CD14-positive monocyte (primary cell): ENCODE results near the gene GIMAP4. TPM values are rescaled to one million over a fixed set of nuclear protein-coding genes. Genes with fewer than 3 reads are reported as not detected.
A peak's percentile ranks its signal among the peaks of the same experiment; 100 is the strongest.

Experiments used
- DNase-seq, 3 donors: peaks; one replicate each; pipeline ENCODE4 v3.0.0-alpha.2; 2011 to 2022
- H2AFZ ChIP-seq: 2 replicates; pipeline ENCODE4 v1.6.0; 2012; ENCODE audit warnings: mild to moderate bottlenecking, low read depth, low read length, inconsistent platforms; ENCODE audit not compliant: insufficient read depth, poor library complexity, severe bottlenecking
- H3K27ac ChIP-seq, 2 donors: 1 replicate in 1 of 2; 2 replicates in 1 of 2; pipeline ENCODE4 v1.5.1; 2012 to 2013; ENCODE audit warnings: low read length in 2 of 2, control low read depth in 1 of 2, inconsistent platforms in 1 of 2, low read depth in 1 of 2, mild to moderate bottlenecking in 1 of 2
- H3K27me3 ChIP-seq, 2 donors: one replicate each; pipeline versions ENCODE4 v1.6.0 to v1.6.1; 2011 to 2013; ENCODE audit warnings: low read length in 2 of 2; ENCODE audit not compliant: control insufficient read depth in 2 of 2, insufficient read depth in 2 of 2
- H3K36me3 ChIP-seq, 2 donors: replicated peaks in 1 of 2; 1 replicate in 1 of 2; 2 replicates in 1 of 2; pipeline versions ENCODE4 v1.5.1 to v1.6.1; 2012 to 2013; ENCODE audit warnings: low read length in 2 of 2, control low read depth in 1 of 2, inconsistent platforms in 1 of 2, mild to moderate bottlenecking in 1 of 2; ENCODE audit not compliant: insufficient read depth in 2 of 2, control insufficient read depth in 1 of 2
- H3K4me1 ChIP-seq, 2 donors: 1 replicate in 1 of 2; 2 replicates in 1 of 2; pipeline versions ENCODE4 v1.5.1 to v1.6.1; 2012 to 2013; ENCODE audit warnings: low read length in 2 of 2, control low read depth in 1 of 2, inconsistent platforms in 1 of 2, mild to moderate bottlenecking in 1 of 2, moderate library complexity in 1 of 2; ENCODE audit not compliant: insufficient read depth in 2 of 2, control insufficient read depth in 1 of 2
- H3K4me2 ChIP-seq: replicated peaks from 2 replicates; pipeline ENCODE3; 2012; ENCODE audit warnings: low read length, moderate library complexity, mild to moderate bottlenecking; ENCODE audit not compliant: poor library complexity, severe bottlenecking; ENCODE audit errors: extremely low read depth
- H3K4me3 ChIP-seq, 3 experiments: fragments of 200-600 bp in 1 of 3; sonication (generic) in 1 of 3; replicated peaks in 1 of 3; 1 replicate in 2 of 3; 2 replicates in 1 of 3; pipeline ENCODE4 v1.5.1; 2011 to 2013; ENCODE audit warnings: low read length in 3 of 3, mild to moderate bottlenecking in 3 of 3, control low read depth in 2 of 3, low read depth in 2 of 3, inconsistent platforms in 1 of 3, moderate library complexity in 1 of 3
- H3K79me2 ChIP-seq: 2 replicates; pipeline ENCODE4 v1.6.0; 2012; ENCODE audit warnings: mild to moderate bottlenecking, control low read depth, inconsistent platforms, low read length, moderate library complexity; ENCODE audit not compliant: insufficient read depth
- H3K9ac ChIP-seq: 2 replicates; pipeline ENCODE4 v1.6.0; 2017; ENCODE audit warnings: low read length, mild to moderate bottlenecking; ENCODE audit not compliant: insufficient read depth, poor library complexity, severe bottlenecking
- H3K9me3 ChIP-seq, 2 donors: replicated peaks in 1 of 2; 1 replicate in 1 of 2; 2 replicates in 1 of 2; pipeline versions ENCODE4 v1.5.1 to v1.6.1; 2012 to 2013; ENCODE audit warnings: low read length in 2 of 2, control low read depth in 1 of 2; ENCODE audit not compliant: control insufficient read depth in 1 of 2, insufficient read depth in 1 of 2
- H4K20me1 ChIP-seq: 2 replicates; pipeline ENCODE4 v1.6.0; 2012; ENCODE audit warnings: mild to moderate bottlenecking, low read length, control low read depth, moderate library complexity; ENCODE audit not compliant: insufficient read depth
- H3K27ac Mint-ChIP-seq, 7 donors: one replicate each; pipeline ENCODE4 v1.8.0; 2020; ENCODE audit warnings: mild to moderate bottlenecking in 7 of 7, mixed read lengths in 7 of 7, moderate library complexity in 6 of 7, inconsistent platforms in 2 of 7
- H3K27me3 Mint-ChIP-seq, 3 donors: one replicate each; pipeline ENCODE4 v1.8.0; 2021 to 2022; ENCODE audit warnings: low read depth in 3 of 3, mild to moderate bottlenecking in 3 of 3, mixed read lengths in 3 of 3, moderate library complexity in 3 of 3, inconsistent platforms in 1 of 3
- H3K36me3 Mint-ChIP-seq, 2 donors: one replicate each; pipeline ENCODE4 v1.8.0; 2020; ENCODE audit warnings: mixed read lengths in 2 of 2, inconsistent platforms in 1 of 2, mild to moderate bottlenecking in 1 of 2
- H3K4me1 Mint-ChIP-seq: one replicate; pipeline ENCODE4 v1.8.0; 2020; ENCODE audit warnings: mild to moderate bottlenecking, mixed read lengths
- H3K4me3 Mint-ChIP-seq, 2 donors: one replicate each; pipeline ENCODE4 v1.8.0; 2020; ENCODE audit warnings: mild to moderate bottlenecking in 2 of 2, mixed read lengths in 2 of 2, moderate library complexity in 1 of 2
- H3K9me3 Mint-ChIP-seq, 7 donors: one replicate each; pipeline ENCODE4 v1.8.0; 2020 to 2022; ENCODE audit warnings: mixed read lengths in 7 of 7, mild to moderate bottlenecking in 6 of 7, moderate library complexity in 6 of 7, inconsistent platforms in 2 of 7
- CTCF ChIP-seq: fragments of 200-600 bp; IDR thresholded peaks from one replicate; pipeline ENCODE4 v1.8.0; 2022; ENCODE audit warnings: antibody characterized with exemption, mild to moderate bottlenecking
- WGBS: methylation state at CpG from one replicate; pipeline ENCODE4 v1.1.5; 2013; ENCODE audit warnings: missing lambda C conversion rate; ENCODE audit not compliant: insufficient coverage; 5-methylcytosine and 5-hydroxymethylcytosine counted together
- intact Hi-C, 2 donors: fragments of 100-400 bp; cut with micrococcal nuclease; formaldehyde crosslinking; loops; one replicate each; pipeline versions ENCODE4 v1.15.0 to v1.15.1; 2023
- polyA minus RNA-seq: library from RNA; depleted of rRNA, polyadenylated mRNA; stranded (reverse); fragments of >200 nt; gene quantifications from 2 replicates; pipeline ENCODE4 v1.2.3, GENCODE V29; 2012
- polyA plus RNA-seq, 3 donors: library from polyadenylated mRNA; depleted of rRNA in 1 of 3; unstranded in 2 of 3; stranded (reverse) in 1 of 3; fragments of 300-500 nt in 2 of 3; fragments of >200 nt in 1 of 3; fragmentation: Illumina TruSeq in 2 of 3; gene quantifications; 1 replicate in 2 of 3; 2 replicates in 1 of 3; pipeline ENCODE4 v1.2.3, GENCODE V29; 2012 to 2021
- total RNA-seq, 12 experiments: library from RNA in 1 of 12; stranded (reverse) in 1 of 12; fragments of 120-200 nt in 1 of 12; gene quantifications; one replicate each; pipeline ENCODE4 v1.2.4 and lab custom pipeline; 2013 to 2026; ENCODE audit warnings: mixed read lengths in 6 of 12, inconsistent platforms in 1 of 12

The GIMAP4 gene
- 535 TPM for total RNA-seq (2013)
- 100 to 1,000 TPM in 2 of 3 donors, 10 to 100 TPM in 1; 37.3 to 269 (median 167) TPM for polyA plus RNA-seq
- polyA minus RNA-seq, result 180 and 389 TPM in 2 replicates
- total RNA-seq (lab: John Stamatoyannopoulos, UW), result 0.98 to 58.0 (median 31.6) reads per million in 11 experiments

GRCh38 chr7:150567169-150567568, at the start of gene GIMAP4:
Gene GIMAP4, plus strand, starts transcription at chr7:150567390. Its CDS starts 2,512 bp downstream, at chr7:150569902.
- H4K20me1 ChIP-seq, result peaks cover 26% of the 10 kb centered on the region
- Mint-ChIP-seq H3K27ac (peak within 1 kb of the TSS; percentile 78 to 95 (median 89)), H3K4me3 (peak within 1 kb of the TSS; percentile 95 to 100), H3K9me3 (peaks cover 3 to 23% (median 14%) of the 10 kb centered on the region in 7 donors), H3K4me1 (peaks cover 47% of the 10 kb centered on the region), H3K27me3 (peaks cover 0 to 2% (median 0%) of the 10 kb centered on the region in 3 donors), H3K36me3 (peaks cover 26 to 30% of the 10 kb centered on the region in 2 donors)
- peak within 1 kb of the TSS; percentile 46 to 84 for H3K27ac ChIP-seq
- TF ChIP-seq CTCF, result no peak
- peak within 1 kb of the TSS; percentile 97 for H3K4me2 ChIP-seq
- DNase-seq, result peak; percentile 19 to 49 (median 42)
- H2AFZ ChIP-seq, result peak within 1 kb of the TSS; percentile 19
- intact Hi-C loops, result no loop called here
- no CpG with 5 or more reads among the region's 9 CpGs for WGBS
- no peaks in the 10 kb centered on the region for H3K27me3 ChIP-seq
- H3K79me2 ChIP-seq, result peaks cover 60% of the 10 kb centered on the region
- H3K9me3 ChIP-seq, result peaks cover 4 to 15% of the 10 kb centered on the region in 2 donors
- H3K9ac ChIP-seq, result peak within 1 kb of the TSS; percentile 77
- H3K4me1 ChIP-seq, result peaks cover 36 to 40% of the 10 kb centered on the region in 2 donors
- peak within 1 kb of the TSS; percentile 74 to 100 (median 97) for H3K4me3 ChIP-seq
- peaks cover 21 to 23% of the 10 kb centered on the region in 2 donors for H3K36me3 ChIP-seq

DNA sequence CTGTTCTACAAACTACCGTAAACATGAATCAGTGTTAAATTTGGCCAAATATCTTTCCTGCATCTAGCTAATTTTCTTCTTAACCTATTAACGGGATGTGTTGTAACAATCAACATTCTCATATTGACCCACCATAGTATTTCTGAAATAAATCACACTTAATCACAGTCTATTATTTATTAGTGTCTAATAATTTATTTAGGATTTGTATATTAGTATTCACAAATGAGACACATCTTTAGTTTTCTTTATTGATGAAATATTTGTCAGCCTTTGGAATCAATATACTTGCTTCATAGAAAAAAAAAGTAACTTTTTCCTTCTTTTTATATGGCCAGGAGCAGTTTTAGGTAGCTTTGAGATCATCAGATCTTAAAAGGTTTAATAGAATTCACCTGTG, 47.9 kb upstream of the GIMAP4 start:
- H3K4me3 ChIP-seq, result peak overlapping the region; percentile 66 to 100 (median 81)
- Mint-ChIP-seq H3K4me3 (peak overlapping the region in 1 of 2 donors; percentile 100), H3K27me3 (peaks cover 0 to 2% (median 0%) of the 10 kb centered on the region in 3 donors), H3K9me3 (peaks cover 2 to 16% (median 10%) of the 10 kb centered on the region in 7 donors), H3K36me3 (peaks cover 31 to 36% of the 10 kb centered on the region in 2 donors), H3K4me1 (peaks cover 43% of the 10 kb centered on the region), H3K27ac (no peak overlapping the region)
- TF ChIP-seq CTCF, result no peak
- H3K36me3 ChIP-seq, result peaks cover 26 to 27% of the 10 kb centered on the region in 2 donors
- H2AFZ ChIP-seq, result no peak overlapping the region
- peaks cover 15 to 28% of the 10 kb centered on the region in 2 donors for H3K4me1 ChIP-seq
- DNase-seq, result no peak
- H3K9ac ChIP-seq, result peak overlapping the region; percentile 68
- peak overlapping the region in 1 of 2 donors; percentile 65 for H3K27ac ChIP-seq
- no peaks in the 10 kb centered on the region for H3K27me3 ChIP-seq
- H3K79me2 ChIP-seq, result peaks cover 70% of the 10 kb centered on the region
- H3K9me3 ChIP-seq, result peaks cover 5 to 7% of the 10 kb centered on the region in 2 donors
- H3K4me2 ChIP-seq, result peak overlapping the region; percentile 91
- WGBS, result no CpG with 5 or more reads among the region's 2 CpGs
- intact Hi-C loops, result loop anchor here in 1 of 2 donors (5.0 kb wide), 1 partner anchor 67 kb away; the partner anchor contains the start of gene GIMAP8
- peaks cover 34% of the 10 kb centered on the region for H4K20me1 ChIP-seq
